Measurements from ENCODE around the gene DLG1.

DNA sequence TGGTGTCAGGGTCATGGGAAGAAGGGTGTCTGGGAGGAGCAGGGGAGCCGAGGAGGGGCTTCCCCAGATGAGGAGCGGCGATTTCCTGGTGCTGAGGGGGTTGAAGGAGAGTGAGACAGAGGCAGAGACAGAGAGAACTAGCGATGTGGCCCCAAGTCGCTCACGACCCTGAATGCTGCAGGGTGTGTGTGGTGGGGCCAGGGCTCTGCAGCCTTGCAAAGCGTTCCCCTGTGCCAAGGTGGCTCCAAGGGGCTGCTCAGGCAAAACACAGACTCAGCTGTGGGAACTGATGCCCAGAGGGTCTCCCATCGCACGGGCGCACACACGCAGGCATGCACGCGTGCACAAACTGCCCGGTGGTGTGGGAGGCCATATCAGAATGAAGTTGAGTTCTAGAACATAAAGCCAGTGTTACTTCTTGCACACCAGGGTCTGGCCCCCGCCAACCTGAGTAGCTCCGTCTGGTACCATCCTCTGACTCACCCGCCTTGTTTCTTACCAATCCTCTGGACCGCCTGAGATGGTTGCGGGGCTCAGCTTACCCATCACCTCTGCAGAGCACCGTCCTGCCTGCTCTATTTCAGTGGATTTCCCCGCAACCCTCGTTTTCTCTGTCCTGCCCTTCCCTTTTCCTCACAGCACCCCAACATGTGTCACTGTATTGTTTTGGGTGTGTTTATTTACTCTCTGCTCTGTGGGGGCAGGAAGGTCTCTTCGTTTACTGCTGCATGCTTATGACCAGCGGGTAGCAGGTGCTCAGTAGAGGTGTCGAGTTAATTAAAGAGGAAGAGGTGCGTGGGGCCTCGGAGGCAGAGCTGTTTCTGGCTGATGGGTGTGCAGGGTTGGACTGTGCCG, 273.3 kb downstream of the DLG1 start:
- no peak for TF ChIP-seq EP300 (conservative IDR thresholded peaks at IDR 0.05; ENCODE audit: poor library complexity, severe bottlenecking)
- TF ChIP-seq, protein P1, sequence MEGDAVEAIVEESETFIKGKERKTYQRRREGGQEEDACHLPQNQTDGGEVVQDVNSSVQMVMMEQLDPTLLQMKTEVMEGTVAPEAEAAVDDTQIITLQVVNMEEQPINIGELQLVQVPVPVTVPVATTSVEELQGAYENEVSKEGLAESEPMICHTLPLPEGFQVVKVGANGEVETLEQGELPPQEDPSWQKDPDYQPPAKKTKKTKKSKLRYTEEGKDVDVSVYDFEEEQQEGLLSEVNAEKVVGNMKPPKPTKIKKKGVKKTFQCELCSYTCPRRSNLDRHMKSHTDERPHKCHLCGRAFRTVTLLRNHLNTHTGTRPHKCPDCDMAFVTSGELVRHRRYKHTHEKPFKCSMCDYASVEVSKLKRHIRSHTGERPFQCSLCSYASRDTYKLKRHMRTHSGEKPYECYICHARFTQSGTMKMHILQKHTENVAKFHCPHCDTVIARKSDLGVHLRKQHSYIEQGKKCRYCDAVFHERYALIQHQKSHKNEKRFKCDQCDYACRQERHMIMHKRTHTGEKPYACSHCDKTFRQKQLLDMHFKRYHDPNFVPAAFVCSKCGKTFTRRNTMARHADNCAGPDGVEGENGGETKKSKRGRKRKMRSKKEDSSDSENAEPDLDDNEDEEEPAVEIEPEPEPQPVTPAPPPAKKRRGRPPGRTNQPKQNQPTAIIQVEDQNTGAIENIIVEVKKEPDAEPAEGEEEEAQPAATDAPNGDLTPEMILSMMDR (IDR thresholded peaks at IDR 0.05; ENCODE audit: poor library complexity, severe bottlenecking) = no peak
- no peak for TF ChIP-seq POLR2AphosphoS5 (IDR thresholded peaks at IDR 0.05)
- TF ChIP-seq SMC3 (conservative IDR thresholded peaks at IDR 0.05; ENCODE audit: poor library complexity) = no peak
- TF ChIP-seq EZH2 (IDR thresholded peaks at IDR 0.05; ENCODE audit: borderline replicate concordance, insufficient read depth, low read length, poor library complexity, severe bottlenecking) = no peak
- TF ChIP-seq RAD21 (conservative IDR thresholded peaks at IDR 0.05) = no peak
- TF ChIP-seq TAF1 (IDR thresholded peaks at IDR 0.05; ENCODE audit: low read depth) = no peak

Measured in neural cell (in vitro differentiated cells).